Subcutaneous adipose tissue (tissue), 4 donors: ENCODE data around the gene GJB6. TPM values are rescaled to one million over a fixed set of nuclear protein-coding genes. Genes with fewer than 3 reads are reported as not detected.

ENCODE experiments used
- total RNA-seq, 4 donors: library from RNA; depleted of rRNA; stranded (reverse); fragments of >200 nt; gene quantifications; one replicate each; pipeline ENCODE4 v1.1.0, GENCODE V29; 2016
- TF ChIP-seq, protein P1 (sequence below): fragments of 450-650 bp; IDR thresholded peaks from one replicate; pipeline ENCODE4 v1.5.1; 2016; ENCODE audit warnings: low read depth, mild to moderate bottlenecking, control low read depth, antibody characterized with exemption, moderate library complexity

The GJB6 gene
- total RNA-seq, 4 donors from 2014 or later = not detected

DNA sequence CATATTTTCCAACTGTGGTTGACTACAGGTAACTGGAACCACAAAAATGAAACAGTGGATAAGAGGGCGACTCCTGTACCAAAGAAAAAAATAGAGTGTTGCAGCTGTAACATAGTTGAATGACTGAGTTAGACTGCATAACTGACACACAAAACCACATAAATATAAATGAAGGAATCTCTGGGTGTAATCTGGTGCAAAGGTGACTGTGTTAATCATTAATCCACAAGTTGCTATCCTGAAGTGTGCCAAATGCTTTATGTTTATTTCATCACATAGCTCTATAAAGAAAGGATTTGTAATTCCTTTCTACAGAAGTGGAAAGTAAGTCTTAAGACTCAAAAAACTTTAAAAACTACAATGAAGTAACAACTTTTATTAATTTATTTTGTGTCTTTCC is 33.3 kb downstream of the GJB6 start:
- TF ChIP-seq, protein P1, sequence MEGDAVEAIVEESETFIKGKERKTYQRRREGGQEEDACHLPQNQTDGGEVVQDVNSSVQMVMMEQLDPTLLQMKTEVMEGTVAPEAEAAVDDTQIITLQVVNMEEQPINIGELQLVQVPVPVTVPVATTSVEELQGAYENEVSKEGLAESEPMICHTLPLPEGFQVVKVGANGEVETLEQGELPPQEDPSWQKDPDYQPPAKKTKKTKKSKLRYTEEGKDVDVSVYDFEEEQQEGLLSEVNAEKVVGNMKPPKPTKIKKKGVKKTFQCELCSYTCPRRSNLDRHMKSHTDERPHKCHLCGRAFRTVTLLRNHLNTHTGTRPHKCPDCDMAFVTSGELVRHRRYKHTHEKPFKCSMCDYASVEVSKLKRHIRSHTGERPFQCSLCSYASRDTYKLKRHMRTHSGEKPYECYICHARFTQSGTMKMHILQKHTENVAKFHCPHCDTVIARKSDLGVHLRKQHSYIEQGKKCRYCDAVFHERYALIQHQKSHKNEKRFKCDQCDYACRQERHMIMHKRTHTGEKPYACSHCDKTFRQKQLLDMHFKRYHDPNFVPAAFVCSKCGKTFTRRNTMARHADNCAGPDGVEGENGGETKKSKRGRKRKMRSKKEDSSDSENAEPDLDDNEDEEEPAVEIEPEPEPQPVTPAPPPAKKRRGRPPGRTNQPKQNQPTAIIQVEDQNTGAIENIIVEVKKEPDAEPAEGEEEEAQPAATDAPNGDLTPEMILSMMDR = no peak

DNA sequence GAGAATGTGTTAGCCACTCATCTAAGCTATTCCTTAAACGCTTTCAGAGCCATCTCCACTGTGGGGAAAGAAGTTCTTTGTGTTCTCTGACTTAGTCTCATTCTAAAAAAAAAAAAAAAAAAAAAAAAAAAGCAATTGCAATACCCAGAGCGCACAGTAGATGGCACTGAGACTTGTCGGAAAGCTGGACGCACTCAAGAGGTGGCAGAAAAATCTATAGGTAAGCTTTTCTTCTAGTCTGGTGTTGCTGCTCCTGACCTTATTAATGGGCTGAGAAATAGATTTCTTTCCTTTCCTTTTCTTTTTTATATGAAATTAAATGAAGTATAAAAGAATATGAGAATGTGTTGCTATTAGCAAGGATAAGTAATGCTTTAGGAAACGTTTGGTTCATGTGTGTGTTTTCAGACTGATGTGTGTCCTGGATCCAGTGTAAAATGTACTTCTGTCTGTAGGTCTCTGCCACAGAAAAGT is 34.7 kb downstream of the GJB6 start:
- TF ChIP-seq, protein P1 = no peak

DNA sequence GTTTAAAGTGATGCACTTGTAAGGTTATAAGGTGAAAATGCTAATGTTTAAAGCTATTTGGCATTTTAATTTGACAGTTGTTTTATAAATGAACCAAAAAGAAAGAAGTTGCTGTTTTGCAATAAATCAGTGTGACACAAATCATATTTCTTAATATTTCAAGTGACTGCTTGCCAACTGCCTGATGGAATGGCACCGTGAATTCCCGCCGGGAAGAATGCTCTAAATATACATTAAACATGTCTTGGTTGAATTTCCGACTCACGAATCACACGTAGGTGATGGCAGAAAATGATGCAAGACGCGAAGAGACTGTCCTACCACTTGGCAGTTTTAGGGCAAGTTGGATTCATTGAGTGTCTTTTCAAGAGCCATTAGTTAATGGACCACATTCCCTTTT is 36.3 kb downstream of the GJB6 start:
- TF ChIP-seq, protein P1 = no peak

DNA sequence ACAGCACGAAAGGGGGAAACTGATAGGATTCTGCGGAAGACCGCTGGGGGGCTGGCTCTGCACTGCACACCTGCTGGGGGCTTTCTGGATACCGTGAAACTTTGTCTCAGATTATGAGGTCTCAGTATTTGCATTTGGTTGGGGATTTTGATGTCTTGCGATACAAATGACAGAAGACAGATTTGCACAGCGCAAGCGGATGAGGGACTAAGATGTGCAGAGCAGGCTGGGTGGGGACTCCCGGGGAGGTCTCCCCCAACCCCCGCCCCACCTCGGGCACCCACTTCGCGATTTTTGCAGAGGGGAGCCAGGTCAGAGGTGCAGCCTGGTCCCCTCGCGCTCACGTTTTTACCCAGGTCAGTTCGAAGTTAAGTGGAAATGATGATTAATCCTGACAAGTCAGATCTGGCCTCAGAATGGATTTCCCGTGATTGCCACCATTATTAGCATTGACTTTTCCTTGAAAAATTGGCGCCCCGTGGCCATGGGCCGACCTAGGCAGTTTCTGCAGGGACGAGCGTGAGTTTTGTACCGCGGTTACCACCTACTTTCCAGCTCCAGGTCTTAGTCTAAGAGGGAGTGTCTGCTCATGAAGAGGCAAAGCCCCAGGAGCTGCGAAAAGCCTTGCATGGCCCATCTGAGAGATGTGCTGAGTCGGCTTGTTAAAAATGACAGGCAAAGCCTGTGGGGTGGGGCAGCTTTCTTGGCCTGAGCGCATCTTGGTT is 38.0 kb downstream of the GJB6 start:
- TF ChIP-seq, protein P1 = no peak

DNA sequence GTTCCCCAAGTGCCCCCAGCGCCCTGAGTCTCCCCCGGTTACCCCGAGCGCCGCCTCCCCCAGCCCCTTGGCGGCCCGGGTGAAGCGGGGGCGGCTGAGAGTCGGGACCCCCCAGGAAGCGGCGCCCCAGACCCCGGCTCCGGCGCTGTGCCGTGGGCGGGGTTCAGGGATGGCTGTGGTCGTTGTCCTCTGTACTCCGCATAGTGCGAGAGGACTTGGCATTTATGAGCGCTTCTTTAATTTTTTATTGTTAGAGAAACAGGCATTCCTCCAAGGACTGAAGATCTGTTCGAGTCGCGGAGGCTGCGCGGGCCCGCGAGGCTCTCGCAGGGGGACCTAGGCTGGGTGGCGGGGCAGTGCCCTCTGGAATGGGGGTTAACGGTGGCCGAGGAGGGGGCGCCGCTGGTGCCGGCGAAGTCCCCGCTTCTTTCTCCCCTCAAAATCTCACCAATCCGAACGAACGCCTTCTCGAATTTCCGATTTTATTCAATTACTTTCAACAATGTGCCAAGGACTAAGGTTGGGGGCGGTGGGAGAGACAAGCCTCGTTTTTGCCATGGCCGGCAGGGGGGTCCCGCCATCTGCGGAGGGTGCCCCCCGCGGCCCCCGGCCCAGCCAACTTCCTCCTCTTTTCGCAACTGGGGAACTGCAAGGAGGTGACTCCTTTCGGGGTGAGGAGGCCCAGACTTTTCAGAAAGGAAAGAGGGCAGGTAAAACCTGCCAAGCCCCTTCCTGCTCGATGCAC is 38.8 kb downstream of the GJB6 start:
- TF ChIP-seq, protein P1 = no peak

DNA sequence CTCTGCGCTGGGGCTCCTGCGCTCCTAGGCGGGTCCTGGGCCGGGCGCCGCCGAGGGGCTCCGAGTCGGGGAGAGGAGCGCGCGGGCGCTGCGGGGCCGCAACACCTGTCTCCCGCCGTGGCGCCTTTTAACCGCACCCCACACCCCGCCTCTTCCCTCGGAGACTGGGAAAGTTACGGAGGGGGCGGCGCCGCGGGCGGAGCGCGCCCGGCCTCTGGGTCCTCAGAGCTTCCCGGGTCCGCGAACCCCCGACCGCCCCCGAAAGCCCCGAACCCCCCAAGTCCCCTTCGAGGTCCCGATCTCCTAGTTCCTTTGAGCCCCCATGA is 39.3 kb downstream of the GJB6 start, which contains the start of gene GJB2:
Gene GJB2, minus strand, starts transcription at position 103 of the 326 bp plus-strand sequence. CDS start 3,357 bp downstream, outside the sequence.
- TF ChIP-seq, protein P1 = no peak

DNA sequence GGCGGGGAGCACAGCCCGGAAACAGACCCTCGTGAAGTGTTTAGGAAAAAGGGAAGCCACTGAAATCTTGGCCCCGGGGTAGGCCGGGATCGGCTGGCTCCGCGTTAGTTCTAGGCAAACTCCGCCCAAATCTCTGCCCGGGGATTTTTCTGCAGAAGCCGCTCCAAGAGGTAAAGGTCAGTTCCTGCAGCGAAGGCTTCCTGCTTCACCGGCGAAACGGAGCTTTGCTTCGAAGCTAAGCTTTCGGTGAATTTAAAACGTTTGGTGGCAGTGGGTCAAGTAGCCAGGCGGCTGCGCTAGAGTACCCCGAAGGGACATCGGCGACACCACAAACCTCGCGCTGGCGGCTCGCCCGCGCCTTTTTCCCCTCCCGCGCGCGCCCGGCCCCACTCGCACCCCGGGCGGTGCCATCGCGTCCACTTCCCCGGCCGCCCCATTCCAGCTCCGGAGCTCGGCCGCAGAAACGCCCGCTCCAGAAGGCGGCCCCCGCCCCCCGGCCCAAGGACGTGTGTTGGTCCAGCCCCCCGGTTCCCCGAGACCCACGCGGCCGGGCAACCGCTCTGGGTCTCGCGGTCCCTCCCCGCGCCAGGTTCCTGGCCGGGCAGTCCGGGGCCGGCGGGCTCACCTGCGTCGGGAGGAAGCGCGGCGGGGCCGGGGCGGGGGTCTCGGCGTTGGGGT is 39.8 kb downstream of the GJB6 start:
- TF ChIP-seq, protein P1 = no peak
